Measurements from ENCODE around the gene SLN.

DNA sequence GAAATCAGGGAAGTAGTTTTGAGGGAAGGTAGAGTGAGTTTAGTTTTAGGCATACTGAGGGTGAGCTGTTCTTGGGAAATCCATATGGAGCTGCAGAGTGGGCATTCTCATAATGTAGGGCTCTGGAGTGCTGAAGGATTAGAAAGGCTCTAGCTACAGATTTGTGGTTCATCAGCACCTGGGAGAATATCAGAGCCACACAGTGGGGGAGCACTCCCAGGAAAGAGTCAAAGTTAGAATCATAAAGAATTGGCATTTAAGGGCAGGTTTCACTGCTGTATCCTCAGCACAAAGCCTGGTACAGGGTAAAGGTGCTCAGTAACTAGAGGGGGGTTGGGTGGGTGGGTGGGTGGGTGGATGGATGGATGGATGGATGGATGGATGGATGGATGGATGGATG lies 52.5 kb downstream of the SLN start:
- TF ChIP-seq MYC (IDR thresholded peaks at IDR 0.05; ENCODE audit: low read depth, low read length) (no peak), MYC (CRISPR knock-in tag; IDR thresholded peaks at IDR 0.05; ENCODE audit: borderline replicate concordance, low read depth) (no peak), HMG20A (CRISPR knock-in tag; conservative IDR thresholded peaks at IDR 0.05) (no peak), CTCF (IDR thresholded peaks at IDR 0.05 in 2 of 3, conservative IDR thresholded peaks at IDR 0.05 in 1 of 3; ENCODE audit: insufficient read depth in 2 of 3, low read depth in 1 of 3, low read length in 3 of 3) (no peak), E2F3 (CRISPR knock-in tag; IDR thresholded peaks at IDR 0.05) (no peak), ARID3A (IDR thresholded peaks at IDR 0.05; ENCODE audit: borderline replicate concordance, low read depth, low read length) (no peak), MEF2A (IDR thresholded peaks at IDR 0.05; ENCODE audit: control insufficient read depth, low read depth, low read length) (no peak)
- TF ChIP-seq, protein P1, sequence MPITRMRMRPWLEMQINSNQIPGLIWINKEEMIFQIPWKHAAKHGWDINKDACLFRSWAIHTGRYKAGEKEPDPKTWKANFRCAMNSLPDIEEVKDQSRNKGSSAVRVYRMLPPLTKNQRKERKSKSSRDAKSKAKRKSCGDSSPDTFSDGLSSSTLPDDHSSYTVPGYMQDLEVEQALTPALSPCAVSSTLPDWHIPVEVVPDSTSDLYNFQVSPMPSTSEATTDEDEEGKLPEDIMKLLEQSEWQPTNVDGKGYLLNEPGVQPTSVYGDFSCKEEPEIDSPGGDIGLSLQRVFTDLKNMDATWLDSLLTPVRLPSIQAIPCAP (CRISPR knock-in tag; IDR thresholded peaks at IDR 0.05; ENCODE audit: borderline replicate concordance): no peak
